Spleen (tissue), 11 donors: ENCODE data around the gene FCSK. TPM values are rescaled to one million over a fixed set of nuclear protein-coding genes. Genes with fewer than 3 reads are reported as not detected.

Source experiments
- DNase-seq: peaks from one replicate; pipeline ENCODE4 v3.0.0-alpha.2; 2020
- H3K27ac ChIP-seq, 8 donors: fragments of 200-600 bp; sonication (generic) in 7 of 8; 1 replicate in 4 of 8; 2 replicates in 4 of 8; pipeline versions ENCODE4 v1.5.0 to v1.8.0; 2016 to 2021; ENCODE audit warnings: inconsistent platforms in 4 of 8, mild to moderate bottlenecking in 4 of 8, moderate library complexity in 1 of 8
- H3K27me3 ChIP-seq, 7 donors: fragments of 200-600 bp; sonication (generic) in 6 of 7; replicated peaks in 1 of 7; 1 replicate in 4 of 7; 2 replicates in 3 of 7; pipeline versions ENCODE4 v1.5.0 to v1.8.0; 2016 to 2021; ENCODE audit warnings: inconsistent platforms in 3 of 7, mild to moderate bottlenecking in 1 of 7
- H3K36me3 ChIP-seq, 6 donors: fragments of 200-600 bp; sonication (generic) in 5 of 6; 1 replicate in 4 of 6; 2 replicates in 2 of 6; pipeline versions ENCODE4 v1.5.0 to v1.8.0; 2016 to 2021; ENCODE audit warnings: inconsistent platforms in 2 of 6
- H3K4me1 ChIP-seq, 6 donors: fragments of 200-600 bp; sonication (generic) in 5 of 6; 1 replicate in 3 of 6; 2 replicates in 3 of 6; pipeline versions ENCODE4 v1.5.0 to v1.8.0; 2016 to 2021; ENCODE audit warnings: inconsistent platforms in 3 of 6
- H3K4me3 ChIP-seq, 8 donors: fragments of 200-600 bp; sonication (generic) in 7 of 8; 1 replicate in 4 of 8; 2 replicates in 4 of 8; pipeline versions ENCODE4 v1.5.0 to v1.8.0; 2016 to 2021; ENCODE audit warnings: inconsistent platforms in 4 of 8, mild to moderate bottlenecking in 4 of 8, moderate library complexity in 2 of 8
- H3K9me3 ChIP-seq, 8 donors: fragments of 200-600 bp; sonication (generic) in 7 of 8; 1 replicate in 4 of 8; 2 replicates in 4 of 8; pipeline versions ENCODE4 v1.5.0 to v1.8.0; 2016 to 2021; ENCODE audit warnings: inconsistent platforms in 4 of 8
- POLR2A ChIP-seq, 3 donors: fragments of 450-650 bp; IDR thresholded peaks; one replicate each; pipeline ENCODE4 v1.5.1; 2017; ENCODE audit warnings: antibody characterized with exemption in 3 of 3, mild to moderate bottlenecking in 1 of 3
- POLR2AphosphoS5 ChIP-seq, 3 donors: sonication (generic); formaldehyde crosslinking; IDR thresholded peaks; one replicate each; pipeline ENCODE4 v1.5.1; 2017; ENCODE audit warnings: antibody characterized with exemption in 3 of 3
- WGBS, 5 donors: extraction: QIAGEN DNeasy Blood & Tissue Kit in 3 of 5; methylation state at CpG; one replicate each; pipeline versions ENCODE4 v1.1.5 to v1.1.7; 2013 to 2018; 5-methylcytosine and 5-hydroxymethylcytosine counted together
- intact Hi-C: fragments of 100-400 bp; cut with DNase I; formaldehyde crosslinking; loops from one replicate; pipeline ENCODE4 v1.15.0; 2023; ENCODE audit warnings: low total_unique reads
- polyA plus RNA-seq, 3 donors: library from polyadenylated mRNA; stranded (reverse); fragments of 200-250 nt; gene quantifications; one replicate each; pipeline ENCODE4 v1.2.1, GENCODE V29; 2013
- total RNA-seq, 7 donors: library from RNA; depleted of rRNA in 3 of 7; stranded (reverse); fragments of >200 nt in 3 of 7; fragmentation: NEBNext Ultra II Directional in 4 of 7; extraction: Animal tissue kit (Norgen Biotek cat#: 25700) in 4 of 7; gene quantifications; one replicate each; pipeline versions ENCODE4 v1.1.0 to v1.2.1, GENCODE V29; 2016 to 2021
- TF ChIP-seq, protein P1 (sequence below), 11 experiments: fragments of 200-600 bp in 7 of 11; fragments of 450-650 bp in 4 of 11; sonication (generic) in 4 of 11; IDR thresholded peaks in 8 of 11; conservative IDR thresholded peaks in 3 of 11; 1 replicate in 7 of 11; 2 replicates in 4 of 11; pipeline versions ENCODE4 v1.4.0 to v1.8.0; 2016 to 2021; ENCODE audit warnings: antibody characterized with exemption in 11 of 11, inconsistent platforms in 4 of 11, mild to moderate bottlenecking in 1 of 11
- donor health status: healthy with polysubstance abuse.
- donor health status: DM: no; HTN: no; CAD: no; lungs with moderate emphysema.
- donor health status: DM: no; HTN: no; CAD: no.
- donor health status: Bipolar disorder and iron deficiency.
- donor health status: healthy.
- donor health status: DM: no; HTN: no; CAD: no.
- donor health status: DM: yes; HTN: yes; CAD: no.

The FCSK gene
- total and polyA plus RNA-seq, 10 donors: 8.1 to 31.9 (median 23.5) TPM

DNA sequence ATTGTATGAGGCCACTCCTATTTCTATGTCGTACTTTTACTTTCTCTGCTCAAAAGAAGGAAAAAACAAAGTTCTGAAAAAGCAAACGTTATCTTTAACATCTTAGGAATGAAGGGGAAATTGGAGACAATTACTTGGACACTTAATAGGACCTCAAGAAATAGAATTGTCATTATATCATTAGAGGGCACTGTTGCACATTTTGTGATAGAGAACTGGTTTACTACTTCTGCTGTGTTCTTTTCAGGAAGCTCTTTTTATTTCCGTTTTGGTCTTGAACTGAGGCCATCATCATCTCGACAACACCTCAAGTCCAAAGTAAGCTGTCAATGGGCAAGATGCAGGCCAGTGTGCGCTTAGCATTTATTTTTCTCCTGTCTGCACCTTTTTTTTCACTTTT, 54.4 kb downstream of the FCSK start:
- DNase-seq: no peak
- H3K27ac ChIP-seq: peak overlapping the region in 3 of 8 donors; percentile 32 to 58 (median 40)
- intact Hi-C loops: no loop called here
- peaks cover 0 to 100% (median 74%) of the 10 kb centered on the region in 6 donors for H3K36me3 ChIP-seq
- H3K4me1 ChIP-seq: peaks cover 0 to 16% (median 6%) of the 10 kb centered on the region in 6 donors
- TF ChIP-seq POLR2AphosphoS5 (IDR thresholded peaks at IDR 0.05) (no peak), POLR2A (IDR thresholded peaks at IDR 0.05) (no peak)
- TF ChIP-seq, protein P1, sequence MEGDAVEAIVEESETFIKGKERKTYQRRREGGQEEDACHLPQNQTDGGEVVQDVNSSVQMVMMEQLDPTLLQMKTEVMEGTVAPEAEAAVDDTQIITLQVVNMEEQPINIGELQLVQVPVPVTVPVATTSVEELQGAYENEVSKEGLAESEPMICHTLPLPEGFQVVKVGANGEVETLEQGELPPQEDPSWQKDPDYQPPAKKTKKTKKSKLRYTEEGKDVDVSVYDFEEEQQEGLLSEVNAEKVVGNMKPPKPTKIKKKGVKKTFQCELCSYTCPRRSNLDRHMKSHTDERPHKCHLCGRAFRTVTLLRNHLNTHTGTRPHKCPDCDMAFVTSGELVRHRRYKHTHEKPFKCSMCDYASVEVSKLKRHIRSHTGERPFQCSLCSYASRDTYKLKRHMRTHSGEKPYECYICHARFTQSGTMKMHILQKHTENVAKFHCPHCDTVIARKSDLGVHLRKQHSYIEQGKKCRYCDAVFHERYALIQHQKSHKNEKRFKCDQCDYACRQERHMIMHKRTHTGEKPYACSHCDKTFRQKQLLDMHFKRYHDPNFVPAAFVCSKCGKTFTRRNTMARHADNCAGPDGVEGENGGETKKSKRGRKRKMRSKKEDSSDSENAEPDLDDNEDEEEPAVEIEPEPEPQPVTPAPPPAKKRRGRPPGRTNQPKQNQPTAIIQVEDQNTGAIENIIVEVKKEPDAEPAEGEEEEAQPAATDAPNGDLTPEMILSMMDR (IDR thresholded peaks at IDR 0.05 in 8 of 11, conservative IDR thresholded peaks at IDR 0.05 in 3 of 11): peak in 2 of 11 experiments; percentile 15 to 32
- no peaks in the 10 kb centered on the region for H3K27me3 ChIP-seq
- no peak overlapping the region for H3K4me3 ChIP-seq
- 31 to 36% (median 31%) methylated on average over 5 of the region's 5 CpGs for WGBS, 5 donors
- H3K9me3 ChIP-seq: no peaks in the 10 kb centered on the region

DNA sequence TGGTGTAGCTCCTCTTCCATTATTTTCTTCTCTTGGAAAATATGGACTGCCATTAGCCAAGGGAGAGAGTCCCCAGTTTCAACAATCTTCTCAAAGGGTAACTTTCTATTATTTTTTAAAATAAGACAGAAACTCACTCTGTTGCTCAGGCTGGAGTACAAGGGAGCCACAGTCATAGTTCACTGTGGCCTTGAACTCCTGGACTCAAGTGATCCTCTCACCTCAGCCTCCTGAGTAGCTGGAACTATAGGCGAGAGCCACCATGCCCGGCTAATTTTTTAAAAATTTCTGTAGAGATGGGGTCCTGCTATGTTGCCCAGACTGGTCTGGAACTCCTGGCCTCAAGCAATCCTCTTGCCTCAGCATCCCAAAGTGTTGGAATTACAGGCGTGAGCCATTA, 55.8 kb downstream of the FCSK start:
- 91 to 96% (median 94%) methylated on average over 3 of the region's 3 CpGs for WGBS, 5 donors
- TF ChIP-seq POLR2A (IDR thresholded peaks at IDR 0.05) (no peak), POLR2AphosphoS5 (IDR thresholded peaks at IDR 0.05) (no peak)
- TF ChIP-seq, protein P1 (IDR thresholded peaks at IDR 0.05 in 8 of 11, conservative IDR thresholded peaks at IDR 0.05 in 3 of 11): no peak
- DNase-seq: no peak
- Histone ChIP-seq H3K4me1 (peaks cover 0 to 16% (median 6%) of the 10 kb centered on the region in 6 donors), H3K4me3 (no peak overlapping the region), H3K27me3 (no peaks in the 10 kb centered on the region), H3K36me3 (peaks cover 0 to 100% (median 86%) of the 10 kb centered on the region in 6 donors), H3K9me3 (no peaks in the 10 kb centered on the region), H3K27ac (no peak overlapping the region)
- intact Hi-C loops: no loop called here

DNA sequence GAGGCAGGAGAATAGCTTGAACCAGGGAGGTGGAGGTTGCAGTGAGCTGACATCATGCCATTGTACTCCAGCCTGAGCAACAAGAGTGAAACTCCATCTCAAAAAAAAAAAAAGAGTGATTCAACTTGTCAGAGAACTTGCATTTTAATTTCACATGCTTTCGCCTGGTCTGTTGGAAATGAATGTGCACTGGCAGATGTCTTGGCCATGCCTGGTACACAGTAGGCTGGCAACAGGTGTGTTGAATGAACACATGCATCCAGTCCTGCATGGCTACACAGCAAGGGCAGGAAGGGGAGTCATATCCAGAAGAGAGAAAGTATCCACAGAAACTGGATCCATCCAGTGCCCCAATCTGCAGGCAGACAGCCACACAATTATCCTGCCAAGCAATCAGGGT, 57.4 kb downstream of the FCSK start:
- TF ChIP-seq, protein P1 (IDR thresholded peaks at IDR 0.05 in 8 of 11, conservative IDR thresholded peaks at IDR 0.05 in 3 of 11): no peak
- TF ChIP-seq POLR2A (IDR thresholded peaks at IDR 0.05) (no peak), POLR2AphosphoS5 (IDR thresholded peaks at IDR 0.05) (no peak)
- H3K9me3 ChIP-seq: no peaks in the 10 kb centered on the region
- H3K27me3 ChIP-seq: no peaks in the 10 kb centered on the region
- H3K36me3 ChIP-seq: peaks cover 0 to 100% (median 97%) of the 10 kb centered on the region in 6 donors
- H3K27ac ChIP-seq: no peak overlapping the region
- intact Hi-C loops: no loop called here
- H3K4me1 ChIP-seq: peaks cover 0 to 16% (median 6%) of the 10 kb centered on the region in 6 donors
- 91 to 97% (median 94%) methylated on average over 1 of the region's 1 CpG for WGBS, 5 donors
- no peak overlapping the region for H3K4me3 ChIP-seq
- no peak for DNase-seq

DNA sequence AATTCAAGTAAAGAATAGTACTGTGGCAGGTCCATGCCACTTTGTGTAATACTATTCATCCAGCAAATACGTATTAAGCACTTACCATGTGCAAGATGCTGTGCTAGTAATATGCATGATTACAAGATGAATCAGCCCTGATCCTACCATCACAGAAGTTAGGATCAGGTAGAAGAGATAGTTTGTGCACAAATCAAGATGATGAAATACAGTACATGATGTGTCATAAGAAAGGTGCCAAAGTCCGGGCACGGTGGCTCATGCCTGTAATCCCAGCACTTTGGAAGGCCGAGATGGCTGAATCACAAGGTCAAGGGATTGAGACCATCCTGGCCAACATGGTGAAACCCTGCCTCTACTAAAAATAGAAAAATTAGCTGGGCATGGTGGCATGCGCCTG, 58.1 kb downstream of the FCSK start:
- Histone ChIP-seq H3K4me1 (peaks cover 0 to 16% (median 6%) of the 10 kb centered on the region in 6 donors), H3K9me3 (no peaks in the 10 kb centered on the region), H3K27ac (no peak overlapping the region), H3K4me3 (no peak overlapping the region), H3K27me3 (no peaks in the 10 kb centered on the region), H3K36me3 (peaks cover 0 to 100% (median 97%) of the 10 kb centered on the region in 6 donors)
- no peak for DNase-seq
- 88 to 98% (median 94%) methylated on average over 5 of the region's 5 CpGs for WGBS, 5 donors
- intact Hi-C loops: no loop called here
- TF ChIP-seq POLR2A (IDR thresholded peaks at IDR 0.05) (no peak), POLR2AphosphoS5 (IDR thresholded peaks at IDR 0.05) (no peak)
- TF ChIP-seq, protein P1 (IDR thresholded peaks at IDR 0.05 in 8 of 11, conservative IDR thresholded peaks at IDR 0.05 in 3 of 11): no peak
